HFFc6 (cell line): ENCODE data around the gene ZMYM2. TPM values are rescaled to one million over a fixed set of nuclear protein-coding genes. Genes with fewer than 3 reads are reported as not detected.

ENCODE experiments used
- DNase-seq: peaks from one replicate; pipeline ENCODE4 v3.0.0-alpha.2; 2018
- H3K27ac Mint-ChIP-seq: 2 replicates; pipeline ENCODE4 v1.8.0; 2020; ENCODE audit warnings: mild to moderate bottlenecking, mixed read lengths
- H3K27me3 Mint-ChIP-seq: 2 replicates; pipeline ENCODE4 v1.8.0; 2021; ENCODE audit warnings: mild to moderate bottlenecking, moderate library complexity, mixed read lengths; ENCODE audit not compliant: insufficient read depth
- H3K36me3 Mint-ChIP-seq: 2 replicates; pipeline ENCODE4 v1.8.0; 2021; ENCODE audit warnings: low read depth, mixed read lengths
- H3K4me1 Mint-ChIP-seq: 2 replicates; pipeline ENCODE4 v1.8.0; 2020; ENCODE audit warnings: low read depth, mixed read lengths
- H3K4me3 Mint-ChIP-seq: 2 replicates; pipeline ENCODE4 v1.8.0; 2020; ENCODE audit warnings: mild to moderate bottlenecking, moderate library complexity, mixed read lengths
- H3K9me3 Mint-ChIP-seq: 2 replicates; pipeline ENCODE4 v1.8.0; 2020; ENCODE audit warnings: mild to moderate bottlenecking, mixed read lengths
- CTCF ChIP-seq: fragments of 200-600 bp; sonication (generic); IDR thresholded peaks from 2 replicates; pipeline ENCODE4 v1.5.0; 2021; ENCODE audit warnings: antibody characterized with exemption, mild to moderate bottlenecking
- total RNA-seq, 6 experiments: library from RNA; stranded (reverse); fragmentation: NEBNext Ultra II Directional; extraction: Animal tissue kit (Norgen Biotek cat#: 25700); gene quantifications; 2 replicates in 1 of 6; 3 replicates in 5 of 6; pipeline ENCODE4 v1.2.3, GENCODE V29; 2021

The ZMYM2 gene
- total RNA-seq, 6 experiments from 2014 or later, result 21.3 to 33.6 (median 28.8) TPM

DNA sequence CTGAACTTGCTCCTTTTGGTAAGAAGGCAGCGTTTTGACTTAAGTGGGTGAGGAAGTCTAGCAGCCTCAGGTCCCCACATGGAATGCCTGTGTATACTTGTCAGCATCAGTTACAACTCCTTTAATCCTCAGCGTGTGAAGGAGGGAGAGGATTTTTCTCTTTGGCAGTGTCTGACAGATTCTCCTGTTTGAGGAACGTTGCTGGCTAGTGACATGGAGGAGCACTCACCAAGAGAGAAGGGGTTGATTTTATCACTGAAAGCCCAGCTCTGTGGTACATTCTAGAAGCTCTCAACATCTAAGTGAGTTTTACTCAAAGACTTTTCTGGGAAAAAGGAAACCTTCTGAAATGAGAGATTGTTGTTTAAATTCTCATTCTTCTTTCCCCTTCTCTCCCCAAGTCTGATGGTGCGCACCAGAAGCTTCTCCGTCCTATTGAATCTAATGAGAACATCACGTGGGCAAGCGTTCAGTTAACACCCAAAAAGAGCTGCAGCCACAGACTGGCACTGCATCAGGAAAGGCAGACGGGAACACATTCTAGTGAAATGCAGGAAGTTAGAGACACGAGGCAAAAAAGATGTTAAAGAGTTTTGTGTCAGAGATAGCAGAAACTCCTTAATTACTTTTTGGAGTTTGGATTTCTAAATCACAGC, 144.1 kb downstream of the ZMYM2 start:
- H3K27me3 Mint-ChIP-seq, result peaks cover 45% of the 10 kb centered on the region
- no peaks in the 10 kb centered on the region; the same call in 1 of the 2 replicates for H3K4me1 Mint-ChIP-seq
- no peak for DNase-seq
- no peak overlapping the region for H3K4me3 Mint-ChIP-seq
- no peaks in the 10 kb centered on the region for H3K9me3 Mint-ChIP-seq
- no peak overlapping the region for H3K27ac Mint-ChIP-seq
- H3K36me3 Mint-ChIP-seq, result no peaks in the 10 kb centered on the region
- no peak for TF ChIP-seq CTCF

DNA sequence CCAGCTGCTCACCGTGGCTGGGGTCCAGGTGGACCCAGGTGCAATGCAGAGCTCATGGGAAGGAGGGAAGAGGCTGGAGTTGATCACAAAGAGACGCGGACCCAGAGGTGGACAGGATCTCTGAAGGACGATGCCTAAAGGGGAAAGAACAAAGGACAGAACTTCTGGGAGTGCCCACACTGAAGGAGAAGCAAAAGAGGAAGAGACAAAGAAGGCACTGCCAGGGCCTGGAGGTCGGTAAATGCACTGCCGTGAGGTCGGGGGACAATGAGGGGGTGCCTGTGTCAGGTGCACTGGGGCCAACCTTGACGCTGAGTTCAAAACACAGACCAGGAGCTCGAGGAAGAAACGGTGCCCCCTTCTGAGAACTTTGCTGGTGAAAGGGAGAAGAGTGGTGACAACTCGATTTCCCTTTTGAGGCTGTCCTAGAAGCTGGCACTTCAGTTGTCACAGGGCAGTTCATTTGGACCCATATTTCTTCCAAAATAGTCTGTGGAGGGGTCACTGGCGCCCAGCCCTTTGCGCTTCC, 146.7 kb downstream of the ZMYM2 start:
- Mint-ChIP-seq H3K27ac (no peak overlapping the region), H3K27me3 (peaks cover 39% of the 10 kb centered on the region), H3K4me3 (no peak overlapping the region), H3K9me3 (no peaks in the 10 kb centered on the region), H3K36me3 (no peaks in the 10 kb centered on the region), H3K4me1 (no peaks in the 10 kb centered on the region; the same call in 1 of the 2 replicates)
- no peak for DNase-seq
- TF ChIP-seq CTCF, result no peak

DNA sequence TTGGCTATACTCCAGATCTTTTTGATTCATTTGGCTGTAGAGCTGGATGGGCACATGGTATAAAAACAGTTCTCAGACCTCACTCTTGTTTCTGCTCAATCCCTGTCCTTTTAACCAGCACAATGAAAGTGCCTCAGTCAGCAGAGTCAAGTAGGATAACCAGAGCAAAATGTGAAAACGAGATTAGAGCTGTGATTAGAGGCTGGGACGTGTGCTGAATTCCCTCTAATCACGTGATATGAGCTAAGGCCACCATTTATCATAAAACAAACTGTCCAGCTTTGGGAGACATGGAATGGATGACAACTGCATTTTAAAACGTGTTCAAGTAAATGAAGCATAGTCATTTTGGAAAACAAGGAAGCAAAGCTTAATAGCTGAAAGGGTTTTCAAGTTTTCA, 148.2 kb downstream of the ZMYM2 start:
- H3K36me3 Mint-ChIP-seq, result no peaks in the 10 kb centered on the region
- DNase-seq, result no peak
- H3K27ac Mint-ChIP-seq, result no peak overlapping the region
- H3K4me1 Mint-ChIP-seq, result no peaks in the 10 kb centered on the region; the same call in 1 of the 2 replicates
- TF ChIP-seq CTCF, result no peak
- no peaks in the 10 kb centered on the region for H3K9me3 Mint-ChIP-seq
- H3K27me3 Mint-ChIP-seq, result peaks cover 37% of the 10 kb centered on the region
- no peak overlapping the region for H3K4me3 Mint-ChIP-seq

DNA sequence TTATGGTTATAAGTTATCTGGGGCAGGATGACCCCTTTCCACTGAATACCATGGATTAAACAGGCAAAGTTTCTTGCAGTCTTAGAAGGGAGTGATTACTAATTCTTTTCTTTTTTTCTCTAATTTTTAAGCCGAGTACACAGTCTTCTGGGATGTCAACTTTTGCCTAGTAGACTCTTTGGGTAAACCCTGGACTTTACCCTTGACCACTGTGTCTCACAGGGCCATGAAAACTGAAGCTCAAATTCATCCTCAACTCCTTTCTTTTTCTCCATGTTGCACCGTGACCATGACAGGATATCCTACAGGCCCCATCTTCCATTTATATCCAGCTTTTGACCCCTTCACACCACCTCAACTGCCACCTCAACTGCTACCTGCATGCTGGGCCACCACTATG, 150.5 kb downstream of the ZMYM2 start:
- no peak for TF ChIP-seq CTCF
- DNase-seq, result no peak
- no peaks in the 10 kb centered on the region for H3K36me3 Mint-ChIP-seq
- no peaks in the 10 kb centered on the region; the same call in 1 of the 2 replicates for H3K4me1 Mint-ChIP-seq
- H3K27ac Mint-ChIP-seq, result no peak overlapping the region
- no peaks in the 10 kb centered on the region for H3K9me3 Mint-ChIP-seq
- no peak overlapping the region for H3K4me3 Mint-ChIP-seq
- H3K27me3 Mint-ChIP-seq, result peaks cover 43% of the 10 kb centered on the region

DNA sequence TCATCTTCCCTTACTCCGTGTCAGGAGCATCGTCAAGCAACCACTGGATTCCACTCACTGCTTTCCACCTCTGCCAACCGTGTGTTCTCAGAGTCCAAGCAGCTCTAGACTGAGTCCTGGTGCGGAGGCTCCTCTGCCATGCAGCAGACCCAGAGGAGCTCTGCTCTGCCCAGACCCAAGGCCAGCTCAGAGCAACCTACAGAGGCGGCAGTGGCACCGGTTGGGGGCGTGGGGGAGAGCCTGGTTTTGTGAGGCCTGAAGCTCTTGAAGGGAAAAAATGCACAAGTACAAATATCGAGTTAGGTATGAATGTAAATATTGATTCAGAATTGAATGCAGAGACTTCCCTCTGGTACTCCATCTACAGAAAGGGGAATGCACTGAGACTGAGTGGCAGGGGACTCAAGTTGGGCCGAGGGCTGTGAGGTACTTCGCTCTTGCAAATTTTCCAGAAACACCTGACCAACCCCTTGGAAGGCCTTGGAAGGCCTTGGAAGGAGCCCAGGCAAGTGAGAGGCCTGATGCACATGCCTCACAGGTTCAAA, 155.6 kb downstream of the ZMYM2 start:
- peaks cover 3% of the 10 kb centered on the region; the same call in 1 of the 2 replicates for H3K4me1 Mint-ChIP-seq
- no peak overlapping the region for H3K4me3 Mint-ChIP-seq
- H3K9me3 Mint-ChIP-seq, result no peaks in the 10 kb centered on the region
- no peaks in the 10 kb centered on the region for H3K36me3 Mint-ChIP-seq
- H3K27me3 Mint-ChIP-seq, result peaks cover 24% of the 10 kb centered on the region
- H3K27ac Mint-ChIP-seq, result no peak overlapping the region
- no peak for DNase-seq
- TF ChIP-seq CTCF, result no peak
